RKO (cell line): ENCODE data around the gene CSTF1.

ENCODE experiments used
- DNase-seq: peaks from one replicate; pipeline ENCODE4 v3.0.0-alpha.2; 2016; ENCODE audit warnings: low spot score

CSTF1 gene

GRCh38 chr20:56429502-56429901 is 37.1 kb downstream of the CSTF1 start:
- peak; percentile 49 for DNase-seq

GRCh38 chr20:56429941-56430340 is 37.5 kb downstream of the CSTF1 start:
- no peak for DNase-seq

- no peak for DNase-seq
These were observed 38.0 kb downstream of the CSTF1 start for GRCh38 chr20:56430461-56430860.

GRCh38 chr20:56430957-56431356 is 38.5 kb downstream of the CSTF1 start:
- DNase-seq = no peak

- DNase-seq = no peak
These were observed 39.0 kb downstream of the CSTF1 start for GRCh38 chr20:56431471-56431870.

- DNase-seq = no peak
These were observed 40.9 kb downstream of the CSTF1 start for GRCh38 chr20:56433221-56433879.

GRCh38 chr20:56433880-56434255 is 41.4 kb downstream of the CSTF1 start:
- DNase-seq = no peak

GRCh38 chr20:56437196-56437960 is 44.9 kb downstream of the CSTF1 start:
- DNase-seq = no peak

- DNase-seq = no peak
These were observed 45.8 kb downstream of the CSTF1 start for GRCh38 chr20:56438284-56438683.

- no peak for DNase-seq
These were observed 47.4 kb downstream of the CSTF1 start for GRCh38 chr20:56439771-56440291.

GRCh38 chr20:56440346-56441007 is 48.0 kb downstream of the CSTF1 start:
- DNase-seq = no peak

GRCh38 chr20:56442389-56443365 is 50.2 kb downstream of the CSTF1 start:
- no peak for DNase-seq

- no peak for DNase-seq
These were observed 51.5 kb downstream of the CSTF1 start for GRCh38 chr20:56443654-56444540.

GRCh38 chr20:56445130-56445529 is 52.7 kb downstream of the CSTF1 start:
- DNase-seq = no peak

- no peak for DNase-seq
These were observed 53.1 kb downstream of the CSTF1 start for GRCh38 chr20:56445540-56445939.

GRCh38 chr20:56447227-56447626 is 54.8 kb downstream of the CSTF1 start:
- DNase-seq = no peak

GRCh38 chr20:56449459-56449858 is 57.0 kb downstream of the CSTF1 start:
- DNase-seq = no peak

- no peak for DNase-seq
These were observed 58.8 kb downstream of the CSTF1 start for GRCh38 chr20:56451056-56451765.

GRCh38 chr20:56453352-56453751 is 60.9 kb downstream of the CSTF1 start:
- DNase-seq = no peak

- DNase-seq = no peak
These were observed 62.3 kb downstream of the CSTF1 start for GRCh38 chr20:56454754-56455153.
